Measurements from ENCODE around the gene PPP2R2D.

The PPP2R2D gene

DNA sequence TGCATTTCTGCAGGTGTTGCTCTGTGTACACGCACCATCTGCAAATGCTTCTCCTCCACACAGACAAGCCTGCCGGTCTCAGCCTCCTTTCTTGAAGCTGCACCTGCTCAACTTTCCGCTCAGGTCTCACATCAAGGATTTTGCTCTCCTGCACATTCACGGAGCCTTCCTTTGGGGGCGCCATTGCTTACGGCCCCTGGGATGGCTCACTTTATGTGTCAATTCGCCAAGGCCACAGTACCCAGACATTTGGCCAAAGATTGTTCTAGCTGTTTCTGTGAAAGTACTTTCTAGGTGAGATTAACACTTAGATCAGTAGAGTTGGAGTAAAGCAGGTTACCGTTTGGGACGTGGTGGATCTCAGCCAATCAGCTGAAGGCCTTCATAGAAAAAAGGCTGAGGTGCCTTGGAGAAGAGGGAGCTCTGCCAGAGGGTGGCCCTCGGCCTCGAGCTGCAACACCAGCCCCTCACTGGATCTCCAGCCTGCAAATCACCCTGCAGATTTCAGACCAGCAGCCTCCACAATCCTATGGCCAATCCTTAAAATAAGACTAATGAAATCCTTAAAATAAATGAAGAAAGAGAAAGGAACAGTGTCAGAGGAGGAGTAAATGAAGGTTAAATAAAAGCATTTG, 39.9 kb upstream of the PPP2R2D start:
- Histone ChIP-seq H2BK5ac (ENCODE audit: low read length) (no peak overlapping the region), H3K18ac (ENCODE audit: low read length) (no peak overlapping the region), H3K27me3 (ENCODE audit: control insufficient read depth in 3 of 3, insufficient read depth in 3 of 3, low read depth in 1 of 3, low read length in 3 of 3) (peaks cover 0 to 23% (median 0%) of the 10 kb centered on the region in 3 experiments), H3K79me1 (ENCODE audit: low read depth, low read length) (no peaks in the 10 kb centered on the region), H3K9me3 (replicated peaks in 1 of 2; ENCODE audit: control insufficient read depth in 2 of 2, insufficient read depth in 1 of 2, low read depth in 1 of 2, low read length in 2 of 2) (peaks cover 0 to 3% of the 10 kb centered on the region in 2 donors), H2BK12ac (ENCODE audit: low read length) (no peak overlapping the region), H3K14ac (ENCODE audit: low read length) (no peak overlapping the region), H3K4ac (ENCODE audit: low read length) (no peak overlapping the region), H3K4me1 (ENCODE audit: control insufficient read depth in 2 of 2, insufficient read depth in 1 of 2, low read depth in 1 of 2, low read length in 2 of 2) (no peaks in the 10 kb centered on the region), H2BK15ac (ENCODE audit: low read length) (no peak overlapping the region), H3K4me2 (ENCODE audit: insufficient read depth, low read length, poor library complexity, severe bottlenecking) (no peak overlapping the region), H3K4me3 (ENCODE audit: low read length in 2 of 2) (no peak overlapping the region), H2AK5ac (ENCODE audit: low read depth, low read length) (no peak overlapping the region), H3K23ac (ENCODE audit: low read depth, low read length, poor library complexity) (no peak overlapping the region), H4K8ac (ENCODE audit: low read depth, low read length) (no peak overlapping the region), H4K91ac (ENCODE audit: low read depth, low read length, poor library complexity) (no peak overlapping the region), H3K9ac (ENCODE audit: low read depth, low read length, poor library complexity) (no peak overlapping the region), H2AFZ (ENCODE audit: low read length) (no peak overlapping the region), H3K27ac (replicated peaks; ENCODE audit: low read length) (no peak overlapping the region), H2BK120ac (ENCODE audit: low read depth, low read length) (no peak overlapping the region), H3K36me3 (replicated peaks in 1 of 2; ENCODE audit: control insufficient read depth in 2 of 2, insufficient read depth in 2 of 2, low read length in 2 of 2) (no peaks in the 10 kb centered on the region)
- WGBS, 2 donors (ENCODE audit: extremely low coverage in 2 of 2, insufficient read length in 2 of 2, insufficient replicate concordance in 1 of 2) = no CpG with 5 or more reads among the region's 11 CpGs
- no peak for DNase-seq (ENCODE audit: low spot score)

DNA sequence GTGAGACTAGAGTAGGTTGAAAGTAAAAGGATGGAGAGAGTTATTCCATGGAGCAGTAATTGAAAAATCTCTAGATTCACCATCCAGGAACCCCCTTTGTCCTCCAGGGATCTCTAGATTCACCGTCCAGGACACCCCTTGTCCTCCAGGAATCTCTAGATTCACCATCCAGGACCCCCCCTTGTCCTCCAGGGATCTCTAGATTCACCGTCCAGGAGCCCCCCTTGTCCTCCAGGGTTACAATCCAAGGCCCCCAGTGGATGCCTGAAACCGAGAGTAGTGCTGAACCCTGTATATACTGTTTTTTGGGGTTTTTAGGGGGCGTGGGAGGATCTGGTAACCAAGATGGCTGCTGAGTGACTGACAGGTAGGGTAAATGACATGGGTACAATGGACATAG, 38.3 kb upstream of the PPP2R2D start:
- no peak for DNase-seq (ENCODE audit: low spot score)
- H2BK5ac ChIP-seq (ENCODE audit: low read length) = no peak overlapping the region
- no CpG with 5 or more reads among the region's 4 CpGs for WGBS, 2 donors (ENCODE audit: extremely low coverage in 2 of 2, insufficient read length in 2 of 2, insufficient replicate concordance in 1 of 2)

GRCh38 chr10:131865223-131865917, 35.4 kb upstream of the PPP2R2D start:
- H3K18ac ChIP-seq (ENCODE audit: low read length) = peak overlapping the region; percentile 32
- no peak overlapping the region for H3K4me2 ChIP-seq (ENCODE audit: insufficient read depth, low read length, poor library complexity, severe bottlenecking)
- H4K8ac ChIP-seq (ENCODE audit: low read depth, low read length) = no peak overlapping the region
- no peaks in the 10 kb centered on the region for H3K4me1 ChIP-seq (ENCODE audit: control insufficient read depth in 2 of 2, insufficient read depth in 1 of 2, low read depth in 1 of 2, low read length in 2 of 2)
- no peak overlapping the region for H2BK120ac ChIP-seq (ENCODE audit: low read depth, low read length)
- H2BK5ac ChIP-seq (ENCODE audit: low read length) = no peak overlapping the region
- no peak overlapping the region for H2AFZ ChIP-seq (ENCODE audit: low read length)
- H3K27me3 ChIP-seq (ENCODE audit: control insufficient read depth in 3 of 3, insufficient read depth in 3 of 3, low read depth in 1 of 3, low read length in 3 of 3) = peaks cover 0 to 10% (median 0%) of the 10 kb centered on the region in 3 experiments
- no peak overlapping the region for H2AK5ac ChIP-seq (ENCODE audit: low read depth, low read length)
- no peak overlapping the region for H3K4ac ChIP-seq (ENCODE audit: low read length)
- H4K91ac ChIP-seq (ENCODE audit: low read depth, low read length, poor library complexity) = no peak overlapping the region
- no peak overlapping the region for H3K14ac ChIP-seq (ENCODE audit: low read length)
- H3K4me3 ChIP-seq (ENCODE audit: low read length in 2 of 2) = no peak overlapping the region
- no peaks in the 10 kb centered on the region for H3K36me3 ChIP-seq (replicated peaks in 1 of 2; ENCODE audit: control insufficient read depth in 2 of 2, insufficient read depth in 2 of 2, low read length in 2 of 2)
- no peaks in the 10 kb centered on the region for H3K79me1 ChIP-seq (ENCODE audit: low read depth, low read length)
- WGBS, 2 donors (ENCODE audit: extremely low coverage in 2 of 2, insufficient read length in 2 of 2, insufficient replicate concordance in 1 of 2) = no CpG with 5 or more reads among the region's 14 CpGs
- no peak overlapping the region for H2BK15ac ChIP-seq (ENCODE audit: low read length)
- H3K9me3 ChIP-seq (replicated peaks in 1 of 2; ENCODE audit: control insufficient read depth in 2 of 2, insufficient read depth in 1 of 2, low read depth in 1 of 2, low read length in 2 of 2) = peaks cover 3 to 6% of the 10 kb centered on the region in 2 donors
- no peak overlapping the region for H3K27ac ChIP-seq (replicated peaks; ENCODE audit: low read length)
- H3K9ac ChIP-seq (ENCODE audit: low read depth, low read length, poor library complexity) = no peak overlapping the region
- H2BK12ac ChIP-seq (ENCODE audit: low read length) = no peak overlapping the region
- DNase-seq (ENCODE audit: low spot score) = no peak
- peak overlapping the region; percentile 17 for H3K23ac ChIP-seq (ENCODE audit: low read depth, low read length, poor library complexity)

More for the DNA sequence above, 38.3 kb upstream of the PPP2R2D start:
- H3K9me3 ChIP-seq (replicated peaks in 1 of 2; ENCODE audit: control insufficient read depth in 2 of 2, insufficient read depth in 1 of 2, low read depth in 1 of 2, low read length in 2 of 2) = peaks cover 0 to 3% of the 10 kb centered on the region in 2 donors
- H3K9ac ChIP-seq (ENCODE audit: low read depth, low read length, poor library complexity) = no peak overlapping the region
- no peak overlapping the region for H2BK12ac ChIP-seq (ENCODE audit: low read length)
- no peak overlapping the region for H3K14ac ChIP-seq (ENCODE audit: low read length)
- no peak overlapping the region for H3K4me2 ChIP-seq (ENCODE audit: insufficient read depth, low read length, poor library complexity, severe bottlenecking)
- H3K27ac ChIP-seq (replicated peaks; ENCODE audit: low read length) = no peak overlapping the region
- no peak overlapping the region for H3K18ac ChIP-seq (ENCODE audit: low read length)
- H2AFZ ChIP-seq (ENCODE audit: low read length) = no peak overlapping the region
- H2AK5ac ChIP-seq (ENCODE audit: low read depth, low read length) = no peak overlapping the region
- no peak overlapping the region for H2BK15ac ChIP-seq (ENCODE audit: low read length)
- H3K4me3 ChIP-seq (ENCODE audit: low read length in 2 of 2) = no peak overlapping the region
- no peak overlapping the region for H4K8ac ChIP-seq (ENCODE audit: low read depth, low read length)
- no peak overlapping the region for H3K23ac ChIP-seq (ENCODE audit: low read depth, low read length, poor library complexity)
- no peak overlapping the region for H2BK120ac ChIP-seq (ENCODE audit: low read depth, low read length)
- H3K27me3 ChIP-seq (ENCODE audit: control insufficient read depth in 3 of 3, insufficient read depth in 3 of 3, low read depth in 1 of 3, low read length in 3 of 3) = peaks cover 0 to 15% (median 0%) of the 10 kb centered on the region in 3 experiments
- no peaks in the 10 kb centered on the region for H3K4me1 ChIP-seq (ENCODE audit: control insufficient read depth in 2 of 2, insufficient read depth in 1 of 2, low read depth in 1 of 2, low read length in 2 of 2)
- no peaks in the 10 kb centered on the region for H3K36me3 ChIP-seq (replicated peaks in 1 of 2; ENCODE audit: control insufficient read depth in 2 of 2, insufficient read depth in 2 of 2, low read length in 2 of 2)
- H3K4ac ChIP-seq (ENCODE audit: low read length) = no peak overlapping the region
- H3K79me1 ChIP-seq (ENCODE audit: low read depth, low read length) = no peaks in the 10 kb centered on the region
- H4K91ac ChIP-seq (ENCODE audit: low read depth, low read length, poor library complexity) = no peak overlapping the region

DNA sequence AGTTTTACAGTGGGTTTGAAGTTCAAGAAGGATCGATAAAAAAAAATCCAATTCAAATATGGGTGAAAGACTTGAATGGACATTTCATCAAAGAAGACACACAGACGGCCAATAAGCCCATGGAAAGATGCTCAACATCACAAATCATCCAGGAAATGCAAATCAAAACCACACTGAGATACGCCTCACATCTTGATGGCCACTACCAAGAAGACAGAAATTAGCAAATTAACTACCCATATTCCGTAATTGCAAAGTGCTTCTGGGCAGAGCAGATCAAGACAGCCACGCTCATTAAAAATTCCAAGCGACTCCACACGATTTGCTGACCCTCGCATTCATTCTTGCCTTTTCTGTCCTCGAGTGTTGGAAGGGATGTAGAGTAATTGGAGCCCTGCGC, 34.1 kb upstream of the PPP2R2D start:
- Histone ChIP-seq H3K14ac (ENCODE audit: low read length) (no peak overlapping the region), H4K91ac (ENCODE audit: low read depth, low read length, poor library complexity) (no peak overlapping the region), H2BK5ac (ENCODE audit: low read length) (no peak overlapping the region), H2BK120ac (ENCODE audit: low read depth, low read length) (no peak overlapping the region), H3K18ac (ENCODE audit: low read length) (no peak overlapping the region), H2BK12ac (ENCODE audit: low read length) (no peak overlapping the region), H3K79me1 (ENCODE audit: low read depth, low read length) (no peaks in the 10 kb centered on the region), H4K8ac (ENCODE audit: low read depth, low read length) (no peak overlapping the region), H3K9ac (ENCODE audit: low read depth, low read length, poor library complexity) (no peak overlapping the region), H3K23ac (ENCODE audit: low read depth, low read length, poor library complexity) (no peak overlapping the region), H2AK5ac (ENCODE audit: low read depth, low read length) (no peak overlapping the region), H3K27ac (replicated peaks; ENCODE audit: low read length) (no peak overlapping the region), H3K4me3 (ENCODE audit: low read length in 2 of 2) (no peak overlapping the region), H3K4me2 (ENCODE audit: insufficient read depth, low read length, poor library complexity, severe bottlenecking) (no peak overlapping the region), H3K9me3 (replicated peaks in 1 of 2; ENCODE audit: control insufficient read depth in 2 of 2, insufficient read depth in 1 of 2, low read depth in 1 of 2, low read length in 2 of 2) (peaks cover 3 to 7% of the 10 kb centered on the region in 2 donors), H3K27me3 (ENCODE audit: control insufficient read depth in 3 of 3, insufficient read depth in 3 of 3, low read depth in 1 of 3, low read length in 3 of 3) (peaks cover 0 to 2% (median 0%) of the 10 kb centered on the region in 3 experiments), H3K36me3 (replicated peaks in 1 of 2; ENCODE audit: control insufficient read depth in 2 of 2, insufficient read depth in 2 of 2, low read length in 2 of 2) (no peaks in the 10 kb centered on the region), H3K4ac (ENCODE audit: low read length) (no peak overlapping the region), H2AFZ (ENCODE audit: low read length) (no peak overlapping the region), H2BK15ac (ENCODE audit: low read length) (no peak overlapping the region), H3K4me1 (ENCODE audit: control insufficient read depth in 2 of 2, insufficient read depth in 1 of 2, low read depth in 1 of 2, low read length in 2 of 2) (no peaks in the 10 kb centered on the region)
- no CpG with 5 or more reads among the region's 10 CpGs for WGBS, 2 donors (ENCODE audit: extremely low coverage in 2 of 2, insufficient read length in 2 of 2, insufficient replicate concordance in 1 of 2)
- no peak for DNase-seq (ENCODE audit: low spot score)

All from neuronal stem cell (in vitro differentiated cells).